A549 (cell line): ENCODE data around the gene GLCE. TPM values are rescaled to one million over a fixed set of nuclear protein-coding genes. Genes with fewer than 3 reads are reported as not detected.

Experiments used
- ATAC-seq, 2 experiments: fragments of 200-7000 bp in 1 of 2; fragments of >200 bp in 1 of 2; cut with Nextera tagmentation in 1 of 2; cut with Tn5 transposase in 1 of 2; 3 replicates each; pipeline versions ENCODE4 v1.8.0 to v1.9.1; 2018 to 2020; ENCODE audit warnings: mild to moderate bottlenecking in 1 of 2, moderate library complexity in 1 of 2
- CTCF ChIA-PET: fragments of 300-600 bp; sonication (Branson Sonifier 250); formaldehyde crosslinking; extraction: SDS; loops from one replicate; lab custom pipeline; 2021; ENCODE audit warnings: antibody characterized with exemption, inconsistent platforms; lab: Yijun Ruan, JAX
- POLR2A ChIA-PET: fragments of 350-600 bp; formaldehyde crosslinking; extraction: SDS; loops from one replicate; lab custom pipeline; 2021; ENCODE audit warnings: antibody characterized with exemption, inconsistent platforms; lab: Yijun Ruan, JAX
- DNase-seq, 2 experiments: peaks; one replicate each; pipeline versions ENCODE4 v3.0.0 to v3.0.0-alpha.2; 2011 to 2016; ENCODE audit warnings: low read depth in 1 of 2, low spot score in 1 of 2
- FAIRE-seq: peaks from 2 replicates; lab custom pipeline; 2011; peaks lifted over from hg19 to GRCh38; lab: Jason Lieb, UNC
- H3K27ac ChIP-seq, 2 experiments: fragments of >200 bp; sonication (Bioruptor Twin); formaldehyde crosslinking; 3 replicates each; pipeline ENCODE4 v1.5.1; 2016 to 2017
- H3K4me1 ChIP-seq: fragments of >200 bp; sonication (Bioruptor Twin); formaldehyde crosslinking; 3 replicates; pipeline ENCODE4 v1.6.1; 2016
- H3K4me2 ChIP-seq: fragments of >200 bp; sonication (Bioruptor Twin); formaldehyde crosslinking; 3 replicates; pipeline ENCODE4 v1.6.1; 2016
- H3K4me3 ChIP-seq: fragments of >200 bp; sonication (Bioruptor Twin); formaldehyde crosslinking; 3 replicates; pipeline ENCODE4 v1.5.1; 2016
- H3K9me3 ChIP-seq: fragments of >200 bp; sonication (Bioruptor Twin); formaldehyde crosslinking; 3 replicates; pipeline ENCODE4 v1.6.1; 2016
- BCL3 ChIP-seq: fragments of >200 bp; sonication (Bioruptor Twin); formaldehyde crosslinking; IDR thresholded peaks from 3 replicates; pipeline ENCODE4 v1.6.1; 2016
- CBX2 ChIP-seq: fragments of 200-600 bp; sonication (generic); IDR thresholded peaks from 2 replicates; pipeline ENCODE4 v1.6.1; 2016; ENCODE audit warnings: low read depth, mild to moderate bottlenecking, borderline replicate concordance
- CBX8 ChIP-seq: fragments of 200-600 bp; sonication (generic); IDR thresholded peaks from 2 replicates; pipeline ENCODE4 v1.6.1; 2016
- CHD4 ChIP-seq: fragments of 200-600 bp; sonication (generic); IDR thresholded peaks from 2 replicates; pipeline ENCODE4 v1.6.1; 2016; ENCODE audit warnings: antibody characterized with exemption, mild to moderate bottlenecking, borderline replicate concordance
- ESRRA ChIP-seq: fragments of 150-350 bp; IDR thresholded peaks from 2 replicates; pipeline ENCODE4 v1.6.1; 2014; ENCODE audit warnings: mild to moderate bottlenecking, low read length, borderline replicate concordance
- FOSB ChIP-seq: fragments of 250-450 bp; sonication (Bioruptor Pico); IDR thresholded peaks from 2 replicates; pipeline ENCODE4 v1.5.0; 2020; ENCODE audit warnings: mild to moderate bottlenecking, moderate library complexity
- FOSL2 ChIP-seq, 2 experiments: fragments of 450-650 bp in 1 of 2; fragments of >200 bp in 1 of 2; sonication (Bioruptor Twin) in 1 of 2; formaldehyde crosslinking; IDR thresholded peaks; 2 replicates each; pipeline versions ENCODE4 v1.5.0 to v1.6.1; 2016 to 2020; ENCODE audit warnings: mild to moderate bottlenecking in 1 of 2, moderate library complexity in 1 of 2
- FOXS1 ChIP-seq: fragments of 250-450 bp; sonication (Bioruptor Pico); IDR thresholded peaks from 2 replicates; pipeline ENCODE4 v1.5.0; 2020; ENCODE audit warnings: mild to moderate bottlenecking, moderate library complexity
- GATA3 ChIP-seq: IDR thresholded peaks from 2 replicates; pipeline ENCODE4 v1.6.1; 2012; ENCODE audit warnings: borderline replicate concordance
- HES2 ChIP-seq: fragments of >200 bp; sonication (Bioruptor Twin); formaldehyde crosslinking; IDR thresholded peaks from 2 replicates; pipeline ENCODE4 v1.6.1; 2016
- HEYL ChIP-seq: fragments of 250-450 bp; sonication (Bioruptor Pico); IDR thresholded peaks from 2 replicates; pipeline ENCODE4 v1.8.0; 2021; ENCODE audit warnings: mild to moderate bottlenecking, moderate library complexity
- HOXA7 ChIP-seq: fragments of 250-450 bp; sonication (Bioruptor Pico); IDR thresholded peaks from 2 replicates; pipeline ENCODE4 v1.5.0; 2020; ENCODE audit warnings: mild to moderate bottlenecking, moderate library complexity
- HOXB13 ChIP-seq: fragments of 250-450 bp; sonication (Bioruptor Pico); IDR thresholded peaks from 2 replicates; pipeline ENCODE4 v1.5.0; 2020; ENCODE audit warnings: low read depth, mild to moderate bottlenecking, moderate library complexity
- JUN ChIP-seq, 2 experiments: fragments of >200 bp; sonication (Bioruptor Twin); formaldehyde crosslinking; IDR thresholded peaks; 2 replicates in 1 of 2; 3 replicates in 1 of 2; pipeline ENCODE4 v1.6.1; 2016 to 2017
- JUNB ChIP-seq: fragments of >200 bp; sonication (Bioruptor Twin); formaldehyde crosslinking; IDR thresholded peaks from 2 replicates; pipeline ENCODE4 v1.6.1; 2016
- MAFK ChIP-seq: fragments of 450-650 bp; IDR thresholded peaks from 2 replicates; pipeline ENCODE4 v1.6.1; 2014; ENCODE audit not compliant: partially characterized antibody
- NPAS2 ChIP-seq: fragments of 250-450 bp; sonication (Bioruptor Pico); IDR thresholded peaks from 2 replicates; pipeline ENCODE4 v1.8.0; 2022; ENCODE audit warnings: mild to moderate bottlenecking, moderate library complexity, borderline replicate concordance
- POLR2A ChIP-seq: IDR thresholded peaks from 2 replicates; pipeline ENCODE4 v1.6.1; 2012; ENCODE audit warnings: mild to moderate bottlenecking, low read length
- POLR2AphosphoS2 ChIP-seq: conservative IDR thresholded peaks from 2 replicates; pipeline ENCODE4 v1.6.1; 2012; ENCODE audit warnings: low read length, improper control_type of control experiment, inconsistent platforms
- RAD21 ChIP-seq, 2 experiments: fragments of >200 bp in 1 of 2; sonication (Bioruptor Twin) in 1 of 2; formaldehyde crosslinking in 1 of 2; IDR thresholded peaks in 1 of 2; conservative IDR thresholded peaks in 1 of 2; 2 replicates in 1 of 2; 3 replicates in 1 of 2; pipeline ENCODE4 v1.6.1; 2012 to 2018; ENCODE audit warnings: inconsistent platforms in 1 of 2
- RFX5 ChIP-seq: fragments of 450-650 bp; IDR thresholded peaks from 2 replicates; pipeline ENCODE4 v1.7.1; 2014; ENCODE audit warnings: antibody characterized with exemption, mild to moderate bottlenecking, moderate library complexity
- RNF2 ChIP-seq: fragments of 200-600 bp; sonication (generic); IDR thresholded peaks from 2 replicates; pipeline ENCODE4 v1.6.1; 2016; ENCODE audit warnings: low read depth, mild to moderate bottlenecking, antibody characterized with exemption, moderate library complexity, borderline replicate concordance
- TFCP2L1 ChIP-seq: fragments of 250-450 bp; sonication (Bioruptor Pico); IDR thresholded peaks from 2 replicates; pipeline ENCODE4 v1.5.0; 2021; ENCODE audit warnings: mild to moderate bottlenecking
- ZFP36 ChIP-seq: fragments of 450-650 bp; IDR thresholded peaks from 2 replicates; pipeline ENCODE4 v1.6.1; 2014; ENCODE audit warnings: borderline replicate concordance; ENCODE audit not compliant: partially characterized antibody
- WGBS: methylation state at CpG from one replicate; pipeline ENCODE4 v1.1.6; 2017; ENCODE audit errors: missing lambda C conversion rate; 5-methylcytosine and 5-hydroxymethylcytosine counted together
- polyA plus RNA-seq, 4 experiments: library from polyadenylated mRNA; depleted of rRNA in 3 of 4; stranded (reverse); fragments of >200 nt; fragmentation: RNase III in 1 of 4; extraction: RNeasy Plus Mini Kit Qiagen cat#74134 plus additional on column Dnase treatment in 1 of 4; gene quantifications; 2 replicates in 3 of 4; 3 replicates in 1 of 4; pipeline ENCODE4 v1.2.3, GENCODE V29; 2011 to 2017

The GLCE gene
- polyA plus RNA-seq, 2 of the 4 experiments (the other 2 are of a cell fraction), result 19.6 to 41.8 TPM

- H3K27ac ChIP-seq, result no peak overlapping the region
- no peaks in the 10 kb centered on the region for H3K4me1 ChIP-seq
- no peak overlapping the region for H3K4me2 ChIP-seq
- ChIA-PET CTCF (no interaction called here), POLR2A (no interaction called here)
- DNase-seq (no peak), ATAC-seq (no peak), FAIRE-seq (peak; percentile 68)
- TF ChIP-seq POLR2A (no peak), GATA3 (no peak), FOSL2 (IDR thresholded peaks at IDR 0.05) (no peak), FOSL2 (CRISPR knock-in tag; IDR thresholded peaks at IDR 0.05) (no peak), FOXS1 (CRISPR knock-in tag) (no peak), CHD4 (no peak), BCL3 (no peak), RNF2 (no peak), ESRRA (no peak), HOXA7 (CRISPR knock-in tag) (no peak), POLR2AphosphoS2 (no peak)
- 95% methylated on average over 1 of the region's 1 CpG for WGBS
- no peak overlapping the region for H3K4me3 ChIP-seq
- peaks cover 20% of the 10 kb centered on the region; the same call in 1 of the 3 replicates for H3K9me3 ChIP-seq
Measured at GRCh38 chr15:69219690-69220089, 59.3 kb downstream of the GLCE start.

- WGBS, result 86% methylated on average over 6 of the region's 6 CpGs
- Histone ChIP-seq H3K9me3 (peaks cover 20% of the 10 kb centered on the region; the same call in 1 of the 3 replicates), H3K4me2 (no peak overlapping the region), H3K4me3 (no peak overlapping the region), H3K27ac (no peak overlapping the region), H3K4me1 (peaks cover 3% of the 10 kb centered on the region; the same call in 1 of the 3 replicates)
- TF ChIP-seq MAFK, result peak; percentile 11
- no peak for TF ChIP-seq FOSB (CRISPR knock-in tag)
- no peak for DNase-seq
- ChIA-PET CTCF (interaction anchor here (1.4 to 1.5 kb wide), 2 partner anchors 16 to 191 kb away, joined by 3 read pairs; no protein-coding TSS in a partner anchor), POLR2A (no interaction called here)
- no peak for FAIRE-seq
- ATAC-seq, result no peak
Measured at GRCh38 chr15:69222002-69222474, 61.6 kb downstream of the GLCE start.

- peaks cover 3% of the 10 kb centered on the region; the same call in 1 of the 3 replicates for H3K4me1 ChIP-seq
- WGBS, result 73% methylated on average over 4 of the region's 4 CpGs
- CTCF ChIA-PET, result interaction anchor here (1.4 to 1.7 kb wide), 4 partner anchors 11 to 192 kb away, joined by 3 to 9 read pairs (median 3); no protein-coding TSS in a partner anchor
Measured at GRCh38 chr15:69223083-69223813, 62.8 kb downstream of the GLCE start.

More at GRCh38 chr15:69223083-69223813, 62.8 kb downstream of the GLCE start:
- TF ChIP-seq ESRRA (no peak), JUNB (no peak), NPAS2 (CRISPR knock-in tag) (no peak), HES2 (no peak), JUN (IDR thresholded peaks at IDR 0.05) (no peak), CBX8 (no peak), TFCP2L1 (CRISPR knock-in tag) (no peak), RFX5 (no peak), CBX2 (no peak), HEYL (CRISPR knock-in tag) (no peak), ZFP36 (no peak), POLR2A (no peak), RAD21 (conservative IDR thresholded peaks at IDR 0.05 in 1 of 2, IDR thresholded peaks at IDR 0.05 in 1 of 2) (no peak), HOXB13 (CRISPR knock-in tag) (no peak), GATA3 (no peak), POLR2AphosphoS2 (no peak)
- no peak for DNase-seq
- ATAC-seq, result no peak
- Histone ChIP-seq H3K9me3 (peaks cover 20% of the 10 kb centered on the region; the same call in 1 of the 3 replicates), H3K27ac (no peak overlapping the region), H3K4me3 (no peak overlapping the region), H3K4me2 (no peak overlapping the region)
- no peak for FAIRE-seq
- POLR2A ChIA-PET, result no interaction called here
